ENCODE measurements around the gene KMT2C.
"Not testable (repeated sequence)": the region's sequence is repeated elsewhere in the genome, so short reads cannot be mapped to it uniquely, and the experiment has no call there.

DNA sequence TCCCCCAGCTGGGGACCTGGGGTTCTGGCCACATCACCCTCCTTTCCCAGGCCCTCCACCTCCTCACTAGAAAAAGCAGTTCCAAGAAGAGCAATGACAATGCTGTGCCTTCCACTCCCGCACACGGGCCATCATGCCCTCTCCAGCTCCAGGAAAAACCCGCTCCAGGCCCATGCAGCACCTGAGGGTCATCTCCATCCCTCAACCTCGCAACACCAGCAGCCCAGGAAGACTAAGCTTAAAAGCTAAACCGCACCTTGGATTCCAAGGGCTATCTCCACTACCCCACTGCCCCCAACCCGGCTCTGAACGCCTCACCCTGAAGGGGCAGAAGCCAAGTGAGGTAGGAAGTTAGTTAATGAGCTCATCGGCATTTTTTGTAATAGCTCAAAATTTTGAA lies 173.7 kb downstream of the KMT2C start:
- TF ChIP-seq, protein P1, sequence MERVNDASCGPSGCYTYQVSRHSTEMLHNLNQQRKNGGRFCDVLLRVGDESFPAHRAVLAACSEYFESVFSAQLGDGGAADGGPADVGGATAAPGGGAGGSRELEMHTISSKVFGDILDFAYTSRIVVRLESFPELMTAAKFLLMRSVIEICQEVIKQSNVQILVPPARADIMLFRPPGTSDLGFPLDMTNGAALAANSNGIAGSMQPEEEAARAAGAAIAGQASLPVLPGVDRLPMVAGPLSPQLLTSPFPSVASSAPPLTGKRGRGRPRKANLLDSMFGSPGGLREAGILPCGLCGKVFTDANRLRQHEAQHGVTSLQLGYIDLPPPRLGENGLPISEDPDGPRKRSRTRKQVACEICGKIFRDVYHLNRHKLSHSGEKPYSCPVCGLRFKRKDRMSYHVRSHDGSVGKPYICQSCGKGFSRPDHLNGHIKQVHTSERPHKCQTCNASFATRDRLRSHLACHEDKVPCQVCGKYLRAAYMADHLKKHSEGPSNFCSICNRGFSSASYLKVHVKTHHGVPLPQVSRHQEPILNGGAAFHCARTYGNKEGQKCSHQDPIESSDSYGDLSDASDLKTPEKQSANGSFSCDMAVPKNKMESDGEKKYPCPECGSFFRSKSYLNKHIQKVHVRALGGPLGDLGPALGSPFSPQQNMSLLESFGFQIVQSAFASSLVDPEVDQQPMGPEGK (CRISPR knock-in tag; IDR thresholded peaks at IDR 0.05; ENCODE audit: borderline replicate concordance) = not testable (repeated sequence)
- TF ChIP-seq RARB, ZFP30, ESRRG, ZFP3 (CRISPR knock-in tag; IDR thresholded peaks at IDR 0.05): not testable (repeated sequence)
